Femur (tissue), 1 donor: ENCODE data around the gene FKBP10.
A peak's percentile ranks its signal among the peaks of the same experiment; 100 is the strongest.
"Not testable (repeated sequence)": the region's sequence is repeated elsewhere in the genome, so short reads cannot be mapped to it uniquely, and the experiment has no call there.

Experiments used
- DNase-seq: peaks from one replicate; pipeline ENCODE4 v3.0.0-alpha.2; 2017

The FKBP10 gene

DNA sequence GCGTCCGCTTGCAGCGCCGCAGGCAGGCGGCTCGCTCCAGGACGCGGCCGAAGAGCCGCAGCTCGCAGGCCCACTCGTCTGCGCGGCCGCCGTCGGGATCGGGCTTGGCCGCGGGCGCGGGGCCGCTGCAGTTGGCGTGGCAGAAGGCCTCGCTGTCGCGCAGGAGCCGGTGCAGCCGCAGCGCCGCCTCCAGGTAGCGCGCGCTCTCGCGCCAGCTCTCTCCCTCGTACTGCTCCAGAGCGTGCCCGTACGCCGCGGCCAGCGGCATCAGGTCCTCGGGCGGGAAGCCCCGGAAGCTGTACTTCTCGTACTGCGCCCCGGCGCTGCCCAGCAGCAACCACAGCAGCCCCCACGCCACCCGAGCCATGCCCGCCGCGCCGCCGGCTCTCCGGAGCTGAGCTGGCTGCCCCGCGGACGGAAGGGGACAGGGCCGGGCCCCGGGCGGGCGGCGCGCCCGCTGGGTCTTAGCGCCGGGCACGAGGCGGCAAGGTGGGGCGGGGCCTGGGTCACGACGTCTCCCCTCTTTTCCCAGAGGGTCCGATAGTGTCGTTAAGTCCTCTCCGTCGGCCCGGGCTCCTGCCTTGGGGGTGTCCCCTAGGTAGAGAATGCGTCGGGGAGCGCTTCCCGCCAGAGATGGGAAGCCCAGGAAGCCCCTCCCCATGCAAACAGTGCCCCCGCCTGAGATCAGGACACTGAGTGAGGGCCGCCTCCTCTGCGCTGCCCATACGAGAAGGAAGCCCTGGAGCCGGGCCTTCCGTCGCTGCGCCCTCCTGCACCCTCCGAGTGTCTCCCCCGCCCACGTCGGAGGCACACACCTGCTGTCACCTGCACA lies 1.0 kb upstream of the FKBP10 start, which contains the start of gene P3H4:
P3H4 (minus strand) TSS at position 401 of the 832 bp plus-strand sequence; CDS start at position 367, 34 bp downstream.
- DNase-seq = peak; percentile 87

DNA sequence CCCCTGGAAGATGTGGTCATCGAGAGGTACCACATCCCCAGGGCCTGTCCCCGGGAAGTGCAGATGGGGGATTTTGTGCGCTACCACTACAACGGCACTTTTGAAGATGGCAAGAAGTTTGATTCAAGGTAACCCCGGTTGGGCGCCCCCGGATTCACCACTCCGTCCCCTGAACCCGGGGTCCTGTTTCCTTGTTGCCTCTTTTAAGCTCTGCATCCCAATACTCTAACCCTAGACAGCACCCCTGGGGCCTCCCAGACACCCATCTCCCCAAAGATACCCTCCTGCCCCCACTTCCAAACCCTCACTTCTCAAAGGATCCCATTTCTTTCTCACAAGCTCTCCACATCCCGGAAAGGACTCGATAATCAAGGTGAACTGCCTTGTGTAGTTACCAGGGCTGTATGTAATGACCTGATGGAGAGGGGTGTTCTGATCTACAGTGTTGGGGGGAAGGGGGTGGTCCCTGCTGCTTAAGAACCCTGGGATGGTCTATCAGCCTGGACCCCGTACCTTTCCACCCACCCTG lies 412 bp downstream of the FKBP10 start:
- DNase-seq = no peak

DNA sequence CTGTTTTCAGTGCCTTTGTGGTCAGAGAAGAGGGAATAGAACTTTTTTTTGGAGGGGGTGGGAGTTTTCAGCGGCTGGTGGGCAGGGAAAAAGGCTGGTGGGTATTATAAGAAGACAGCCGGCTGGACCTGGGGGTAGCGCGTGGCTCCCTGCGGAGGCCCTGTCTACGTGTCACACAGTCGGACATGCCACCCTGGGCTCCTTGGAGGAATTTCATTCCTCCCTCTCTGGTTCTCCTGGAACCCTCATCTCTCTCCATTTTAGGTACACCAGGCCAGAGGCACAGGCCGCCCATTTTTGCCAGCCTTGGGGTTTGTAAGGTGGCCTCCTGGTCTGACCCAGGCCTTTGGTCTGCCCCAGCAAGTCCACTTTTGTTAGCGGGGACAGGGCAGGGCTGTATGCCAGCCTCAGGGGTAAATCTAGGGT lies 908 bp downstream of the FKBP10 start:
- DNase-seq = no peak

DNA sequence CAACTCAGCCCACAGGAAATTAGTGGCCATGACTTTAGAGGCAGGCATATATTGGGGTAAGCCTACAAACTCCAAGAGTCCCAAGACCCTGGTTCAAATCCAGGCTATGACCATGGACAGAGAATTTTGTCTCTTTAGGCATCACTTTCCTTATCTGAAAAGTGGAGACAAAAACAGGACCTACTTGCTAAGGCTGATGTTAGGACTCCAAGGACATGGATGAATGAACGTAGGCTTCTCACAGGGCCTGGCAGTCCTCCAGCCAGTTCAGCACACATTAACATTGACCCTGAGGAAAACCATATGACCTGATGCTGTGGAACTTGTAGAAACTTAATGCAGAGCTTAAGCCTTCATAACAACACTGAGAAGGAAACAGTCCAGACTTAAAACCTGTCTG lies 1.4 kb downstream of the FKBP10 start:
- no peak for DNase-seq

DNA sequence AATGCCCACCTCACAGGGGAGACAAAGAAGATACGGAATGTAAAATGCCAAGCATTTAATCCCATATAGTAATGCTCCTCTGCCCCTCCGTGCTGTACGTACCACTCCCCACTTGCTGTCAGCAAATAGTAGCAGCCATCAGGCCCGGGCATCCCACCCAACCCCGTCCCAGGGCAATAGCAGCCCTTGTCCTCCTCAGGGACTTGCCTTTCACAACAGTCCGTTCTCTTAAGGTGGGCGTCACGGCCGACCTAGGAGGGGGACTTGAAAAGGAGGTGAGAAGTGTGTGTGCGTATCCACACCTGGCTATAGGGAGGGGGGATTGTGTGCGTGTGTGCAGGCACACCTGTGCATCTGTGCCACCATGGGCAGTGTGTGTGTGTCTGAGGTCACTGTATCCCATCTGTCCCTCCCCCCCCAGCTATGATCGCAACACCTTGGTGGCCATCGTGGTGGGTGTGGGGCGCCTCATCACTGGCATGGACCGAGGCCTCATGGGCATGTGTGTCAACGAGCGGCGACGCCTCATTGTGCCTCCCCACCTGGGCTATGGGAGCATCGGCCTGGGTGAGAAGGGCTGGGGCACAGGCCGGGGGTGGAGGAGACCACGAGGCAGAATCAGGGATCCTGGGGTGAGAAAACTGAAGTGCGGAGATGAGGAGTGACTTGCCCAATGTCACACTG lies 4.0 kb downstream of the FKBP10 start:
- DNase-seq = no peak

DNA sequence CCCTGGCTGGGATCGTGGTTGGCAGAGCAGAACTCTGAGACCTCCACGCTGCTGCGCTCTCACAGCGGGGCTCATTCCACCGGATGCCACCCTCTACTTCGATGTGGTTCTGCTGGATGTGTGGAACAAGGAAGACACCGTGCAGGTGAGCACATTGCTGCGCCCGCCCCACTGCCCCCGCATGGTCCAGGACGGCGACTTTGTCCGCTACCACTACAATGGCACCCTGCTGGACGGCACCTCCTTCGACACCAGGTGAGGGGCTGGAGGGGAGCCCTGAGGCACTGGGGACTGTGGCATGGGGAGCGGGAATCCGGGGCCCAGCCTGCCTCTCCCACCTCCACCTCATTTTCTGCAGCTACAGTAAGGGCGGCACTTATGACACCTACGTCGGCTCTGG lies 5.2 kb downstream of the FKBP10 start:
- DNase-seq = no peak

DNA sequence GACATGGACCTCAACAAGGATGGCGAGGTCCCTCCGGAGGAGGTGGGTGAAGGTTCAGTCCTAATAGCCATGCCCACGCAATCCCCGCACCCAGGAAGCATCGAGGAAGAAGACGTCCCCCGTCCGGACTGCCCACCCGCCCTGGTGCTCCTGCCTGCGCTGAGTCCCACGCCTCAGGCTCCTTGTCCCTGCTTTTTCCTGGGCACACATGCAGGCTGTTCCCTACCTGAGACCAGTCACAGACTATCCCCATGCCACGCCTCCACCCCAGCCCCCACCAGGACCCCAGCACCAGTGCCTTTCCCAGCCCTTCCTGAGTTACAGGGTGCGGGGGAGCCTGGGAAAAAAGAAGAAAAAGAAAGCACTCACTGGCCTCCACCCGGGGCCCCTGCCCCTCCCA lies 9.0 kb downstream of the FKBP10 start:
- DNase-seq = no peak

DNA sequence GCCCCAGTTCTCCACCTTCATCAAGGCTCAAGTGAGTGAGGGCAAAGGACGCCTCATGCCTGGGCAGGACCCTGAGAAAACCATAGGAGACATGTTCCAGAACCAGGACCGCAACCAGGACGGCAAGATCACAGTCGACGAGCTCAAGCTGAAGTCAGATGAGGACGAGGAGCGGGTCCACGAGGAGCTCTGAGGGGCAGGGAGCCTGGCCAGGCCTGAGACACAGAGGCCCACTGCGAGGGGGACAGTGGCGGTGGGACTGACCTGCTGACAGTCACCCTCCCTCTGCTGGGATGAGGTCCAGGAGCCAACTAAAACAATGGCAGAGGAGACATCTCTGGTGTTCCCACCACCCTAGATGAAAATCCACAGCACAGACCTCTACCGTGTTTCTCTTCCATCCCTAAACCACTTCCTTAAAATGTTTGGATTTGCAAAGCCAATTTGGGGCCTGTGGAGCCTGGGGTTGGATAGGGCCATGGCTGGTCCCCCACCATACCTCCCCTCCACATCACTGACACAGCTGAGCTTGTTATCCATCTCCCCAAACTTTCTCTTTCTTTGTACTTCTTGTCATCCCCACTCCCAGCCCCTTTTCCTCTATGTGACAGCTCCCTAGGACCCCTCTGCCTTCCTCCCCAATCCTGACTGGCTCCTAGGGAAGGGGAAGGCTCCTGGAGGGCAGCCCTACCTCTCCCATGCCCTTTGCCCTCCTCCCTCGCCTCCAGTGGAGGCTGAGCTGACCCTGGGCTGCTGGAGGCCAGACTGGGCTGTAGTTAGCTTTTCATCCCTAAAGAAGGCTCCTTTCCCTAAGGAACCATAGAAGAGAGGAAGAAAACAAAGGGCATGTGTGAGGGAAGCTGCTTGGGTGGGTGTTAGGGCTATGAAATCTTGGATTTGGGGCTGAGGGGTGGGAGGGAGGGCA lies 9.7 kb downstream of the FKBP10 start:
- DNase-seq = no peak

DNA sequence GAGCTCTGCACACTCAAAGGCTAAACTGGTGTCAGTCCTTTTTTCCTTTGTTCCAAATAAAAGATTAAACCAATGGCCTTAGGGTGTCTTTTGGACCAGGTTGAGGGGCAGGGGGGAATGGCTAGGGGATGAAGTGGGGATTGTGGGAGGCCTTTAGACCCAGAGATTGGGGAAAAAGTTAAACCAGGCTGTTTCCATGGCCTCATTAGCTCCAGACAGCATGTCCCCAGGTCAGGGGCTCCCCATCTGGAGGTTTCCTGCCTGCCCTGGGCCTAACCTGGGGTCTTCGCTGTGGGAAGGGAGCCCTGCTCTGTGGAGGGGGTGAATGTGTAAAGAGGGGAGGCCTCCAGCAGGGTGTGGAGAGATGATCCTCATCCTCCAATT lies 10.3 kb downstream of the FKBP10 start:
- no peak for DNase-seq

DNA sequence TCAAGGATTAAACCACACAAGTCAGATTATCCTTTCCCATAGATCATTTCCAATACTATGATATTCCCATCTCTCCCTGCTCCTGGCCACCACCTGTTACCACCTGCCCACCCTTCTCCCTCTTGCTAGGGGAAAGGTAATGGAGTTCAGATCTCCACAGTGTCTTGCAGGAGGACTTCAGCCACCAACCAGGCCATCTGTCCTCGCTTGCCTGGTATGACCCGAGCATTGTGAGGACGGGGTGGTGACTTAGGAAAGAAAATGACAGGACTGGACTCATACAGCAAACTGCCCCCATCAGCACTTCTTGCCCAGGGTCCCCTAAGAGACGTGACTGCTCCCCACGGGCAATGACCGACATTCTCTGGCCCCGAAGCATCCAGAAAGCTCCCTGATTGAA lies 10.8 kb downstream of the FKBP10 start:
- DNase-seq = no peak

DNA sequence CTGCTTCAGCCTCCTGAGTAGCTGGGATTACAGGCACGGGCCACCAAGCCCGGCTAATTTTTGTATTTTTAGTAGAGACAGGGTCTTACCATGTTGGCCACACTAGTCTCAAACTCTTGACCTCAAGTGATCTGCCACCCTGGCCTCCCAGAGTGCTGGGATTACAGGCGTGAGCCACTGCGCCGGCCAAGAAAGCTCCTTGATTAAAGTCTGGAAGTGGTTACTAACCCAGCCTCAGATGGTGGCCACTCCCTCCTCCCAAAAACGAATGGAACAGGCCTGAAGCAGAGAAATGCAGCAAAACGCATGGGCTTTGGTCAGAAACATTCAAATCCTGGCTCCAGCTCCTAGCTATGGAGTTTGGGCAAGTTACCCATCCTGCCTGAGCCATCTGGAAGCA lies 11.3 kb downstream of the FKBP10 start:
- DNase-seq = no peak

DNA sequence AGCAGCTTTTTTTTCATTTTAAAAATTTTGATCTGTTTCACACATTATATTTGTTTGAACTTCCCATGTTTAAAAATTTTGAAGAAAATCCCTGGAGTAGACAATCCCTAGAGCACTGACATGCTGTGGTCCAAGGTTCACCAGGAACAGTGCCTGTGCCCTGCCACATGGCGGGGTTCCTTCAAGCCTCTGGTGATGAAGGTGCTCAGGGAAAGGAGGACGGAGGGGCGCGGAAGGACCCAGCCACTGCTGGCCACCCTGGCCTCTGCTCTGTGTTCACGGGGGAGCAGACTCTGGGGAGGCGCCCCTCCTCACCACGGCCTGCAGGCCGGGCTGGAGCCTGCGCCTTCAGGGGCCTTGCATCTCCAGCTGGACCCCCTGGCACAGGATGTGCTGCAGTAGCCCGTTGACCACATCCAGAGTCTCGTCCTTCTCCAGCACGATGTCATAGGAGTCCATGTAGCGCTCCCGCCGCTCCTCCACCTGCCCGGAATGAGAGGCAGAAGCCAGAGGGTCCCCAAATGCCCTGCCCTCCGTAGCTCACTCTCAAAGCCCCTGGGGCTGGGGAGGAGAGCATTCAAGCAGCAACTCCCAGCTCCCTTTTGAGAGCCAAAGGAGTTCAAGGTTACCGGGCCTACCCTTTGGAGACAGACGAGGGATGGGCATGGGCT lies 12.5 kb downstream of the FKBP10 start:
- DNase-seq = no peak

DNA sequence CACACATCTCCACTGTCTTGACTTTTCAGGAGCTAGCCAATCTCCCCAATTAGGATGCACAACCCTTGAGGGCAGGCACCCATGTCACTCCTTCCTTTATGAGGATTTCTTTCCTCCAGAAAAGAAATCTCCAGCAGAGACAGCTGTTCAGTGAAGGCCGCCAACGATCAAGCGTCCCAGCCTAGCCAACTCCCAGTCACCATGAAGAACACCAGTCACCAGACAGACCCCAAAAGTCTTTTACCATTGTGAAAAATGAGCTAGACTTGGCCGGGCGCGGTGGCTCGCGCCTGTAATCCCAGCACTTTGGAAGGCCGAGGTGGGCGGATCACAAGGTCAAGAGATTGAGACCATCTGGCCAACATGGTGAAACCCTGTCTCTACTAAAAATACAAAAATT lies 17.2 kb downstream of the FKBP10 start:
- DNase-seq = not testable (repeated sequence)

DNA sequence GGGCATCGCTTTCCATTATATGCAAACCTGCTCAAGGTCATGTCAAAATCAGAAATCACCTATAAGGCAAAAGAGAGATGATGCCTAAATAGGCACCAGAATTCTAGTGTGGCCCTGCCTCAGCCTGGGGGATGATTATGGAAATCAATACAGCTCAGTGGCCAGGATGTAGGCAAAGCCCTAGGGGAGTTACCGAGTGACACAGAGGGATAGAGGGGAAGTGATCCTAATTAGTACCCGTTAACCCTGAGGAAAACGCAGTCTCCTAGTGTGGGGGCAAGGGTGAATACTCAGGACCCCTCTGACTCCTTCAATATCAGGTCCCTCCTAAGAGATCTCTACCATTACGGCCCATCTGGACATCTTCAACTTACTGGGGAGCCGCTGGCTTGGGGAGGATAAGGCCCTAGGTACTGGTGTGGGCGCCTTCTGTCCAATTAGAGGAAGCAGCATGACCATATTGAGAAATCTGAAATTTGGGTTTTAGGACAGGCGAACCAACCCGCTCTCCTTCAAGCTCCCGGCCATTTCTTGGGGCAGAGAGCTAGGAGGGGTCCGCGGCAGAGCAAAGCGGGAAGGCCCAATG lies 22.5 kb downstream of the FKBP10 start:
- DNase-seq = no peak

DNA sequence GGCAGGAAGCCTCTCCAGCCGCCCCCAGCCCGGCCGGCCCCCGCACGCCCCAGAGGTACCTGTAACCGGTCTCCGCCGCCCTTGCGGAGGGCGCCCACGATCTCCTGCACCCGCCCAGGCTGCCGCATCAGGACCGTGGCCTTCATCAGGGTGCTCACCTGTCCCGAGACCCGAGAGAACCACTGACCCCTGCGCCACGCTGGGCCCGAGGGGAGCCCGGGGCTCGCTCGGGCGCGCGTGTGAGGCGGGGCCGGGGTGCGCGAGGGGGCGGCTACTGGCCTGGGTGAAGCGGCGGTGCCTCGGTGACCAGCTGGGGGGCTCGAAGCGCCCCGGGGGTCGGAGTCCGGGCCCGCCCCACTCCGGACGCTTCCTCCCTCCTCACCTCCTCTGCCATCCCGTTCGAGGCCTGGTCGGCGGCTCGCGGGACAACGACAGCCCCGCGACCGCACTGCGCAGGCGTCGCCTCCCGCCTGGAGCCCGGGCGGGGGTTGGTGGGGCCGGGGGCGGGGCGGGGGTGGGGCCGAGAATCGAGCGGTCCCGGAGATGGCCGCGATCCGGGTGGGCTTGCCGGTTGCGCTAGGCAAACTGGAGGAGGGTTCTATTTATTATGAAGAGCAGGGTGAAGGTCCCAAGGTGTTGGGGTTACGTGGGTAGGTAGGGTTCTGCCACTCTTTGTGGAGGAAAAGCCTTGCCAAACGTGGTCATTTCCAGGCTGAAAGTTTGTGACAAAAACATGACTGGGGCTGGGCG lies 23.2 kb downstream of the FKBP10 start, which contains the start of gene NT5C3B:
NT5C3B (minus strand) TSS at position 433 of the 750 bp plus-strand sequence; CDS start at position 394, 39 bp downstream.
- DNase-seq = peak; percentile 76

DNA sequence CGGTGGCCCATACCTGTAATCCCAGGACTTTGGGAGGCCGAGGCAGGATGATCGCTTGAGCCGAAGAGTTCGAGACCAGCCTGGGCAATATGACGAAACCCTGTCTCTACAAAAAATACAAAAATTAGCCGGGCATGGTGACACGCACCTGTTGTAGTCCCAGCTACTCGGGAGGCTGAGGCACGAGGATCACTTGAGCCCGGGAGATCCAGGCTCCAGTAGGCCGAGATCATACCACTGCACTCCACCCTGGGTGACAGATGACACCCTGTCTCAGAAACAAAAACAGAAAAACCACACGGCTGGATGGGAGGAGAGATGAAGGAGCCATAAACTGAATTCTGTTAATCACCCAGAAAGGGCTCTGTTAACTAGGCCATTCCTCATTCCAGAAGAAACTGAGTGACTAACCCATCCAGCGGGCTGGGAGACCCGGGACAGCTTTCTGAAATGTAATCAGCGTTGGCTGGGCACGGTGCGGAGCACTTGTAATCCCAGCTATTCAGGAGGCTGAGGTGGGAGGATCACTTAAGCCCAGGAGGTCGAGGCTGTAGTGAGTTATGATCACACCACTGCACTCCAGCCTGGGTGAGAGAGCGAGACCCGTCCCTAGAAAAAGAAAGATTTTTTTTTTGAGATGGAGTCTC lies 23.9 kb downstream of the FKBP10 start:
- no peak for DNase-seq

DNA sequence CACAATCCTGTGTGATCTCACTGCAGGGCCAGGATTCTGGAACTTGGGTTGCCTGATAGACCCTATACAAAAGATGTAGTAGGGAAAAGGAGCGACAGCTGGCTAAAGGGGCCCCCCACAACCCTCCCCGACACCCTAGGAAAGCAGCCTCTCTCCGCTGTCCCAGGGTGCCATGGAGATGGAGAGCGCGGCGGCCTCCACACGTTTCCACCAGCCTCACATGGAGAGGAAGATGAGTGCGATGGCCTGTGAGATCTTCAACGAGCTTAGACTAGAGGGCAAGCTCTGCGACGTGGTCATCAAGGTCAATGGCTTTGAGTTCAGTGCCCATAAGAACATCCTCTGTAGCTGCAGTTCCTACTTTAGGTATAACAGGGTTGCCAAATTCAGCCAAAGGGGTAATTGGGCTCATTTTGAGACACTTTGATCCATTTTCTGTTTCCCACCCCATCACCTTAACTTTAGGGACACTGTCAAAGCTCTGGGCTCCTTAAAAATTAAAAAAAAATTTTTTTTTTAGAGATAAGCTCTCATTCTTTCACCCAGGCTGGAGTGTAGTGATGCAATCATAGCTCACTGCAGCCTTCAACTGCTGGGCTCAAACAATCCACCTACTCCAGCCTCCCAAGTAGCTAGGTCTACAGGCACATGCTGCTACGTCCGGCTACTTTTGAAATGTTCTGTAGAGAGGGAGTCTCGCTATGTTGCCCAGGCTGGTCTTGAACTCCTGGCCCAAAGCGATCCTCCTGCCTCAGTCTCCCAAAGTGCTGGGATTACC lies 25.1 kb downstream of the FKBP10 start, which contains the start of gene KLHL10:
KLHL10 (plus strand) TSS at position 65 of the 778 bp plus-strand sequence; CDS start at position 173, 108 bp downstream.
- DNase-seq = no peak

DNA sequence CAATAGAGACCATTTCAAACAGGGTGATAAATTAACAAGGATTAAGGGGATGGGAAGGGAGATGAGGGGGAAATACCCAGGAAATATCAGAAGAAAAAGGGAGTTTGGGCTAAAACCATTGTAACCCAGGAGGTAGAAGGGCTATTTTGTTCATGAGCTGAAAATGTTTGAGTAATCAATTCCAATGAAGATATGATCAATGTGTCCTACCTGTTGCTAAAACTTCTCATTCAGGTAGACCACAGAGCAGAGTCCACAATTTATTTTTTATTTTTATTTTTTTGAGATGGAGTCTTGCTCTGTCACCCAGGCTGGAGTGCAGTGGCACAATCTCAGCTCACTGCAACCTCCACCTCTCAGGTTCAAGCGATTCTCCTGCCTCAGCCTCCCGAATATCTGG lies 26.6 kb downstream of the FKBP10 start:
- DNase-seq = not testable (repeated sequence)

DNA sequence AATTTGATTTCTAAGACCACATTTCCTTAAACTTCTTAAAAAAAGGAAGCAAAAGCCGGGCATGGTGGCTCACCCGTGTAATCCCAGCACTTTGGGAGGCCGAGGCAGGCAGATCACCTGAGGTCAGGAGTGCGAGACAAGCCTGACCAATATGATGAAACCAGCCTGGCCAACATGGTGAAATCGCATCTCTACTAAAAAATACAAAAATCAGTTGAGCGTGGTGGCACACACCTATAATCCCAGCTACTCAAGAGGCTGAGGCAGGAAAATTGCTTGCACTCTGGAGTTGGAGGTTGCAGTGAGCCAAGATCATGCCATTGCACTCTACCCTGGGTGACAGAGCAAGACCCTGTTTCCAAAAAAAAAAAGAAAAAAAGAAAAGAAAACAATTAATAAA lies 28.0 kb downstream of the FKBP10 start:
- not testable (repeated sequence) for DNase-seq
